Mesendoderm (in vitro differentiated cells): ENCODE measurements around the gene FBN2.
"Not testable (repeated sequence)": the region's sequence is repeated elsewhere in the genome, so short reads cannot be mapped to it uniquely, and the experiment has no call there.

Experiments
- DNase-seq: peaks from one replicate; pipeline ENCODE4 v3.0.0; 2013
- H2AK5ac ChIP-seq: 2 replicates; pipeline ENCODE4 v1.6.1; 2013; ENCODE audit warnings: low read length, inconsistent platforms
- H2BK120ac ChIP-seq: 2 replicates; pipeline ENCODE4 v1.6.1; 2013; ENCODE audit warnings: low read depth, mild to moderate bottlenecking, low read length, moderate library complexity, mixed read lengths
- H2BK15ac ChIP-seq: replicated peaks from 2 replicates; pipeline ENCODE4 v1.6.1; 2013; ENCODE audit warnings: low read depth, mild to moderate bottlenecking, moderate library complexity
- H2BK5ac ChIP-seq: 2 replicates; pipeline ENCODE4 v1.6.1; 2013; ENCODE audit warnings: low read length, inconsistent platforms
- H3K18ac ChIP-seq: 2 replicates; pipeline ENCODE4 v1.6.1; 2013; ENCODE audit warnings: mild to moderate bottlenecking, low read length, mixed read lengths
- H3K23ac ChIP-seq: one replicate; pipeline ENCODE4 v1.6.1; 2013; ENCODE audit warnings: low read length
- H3K27ac ChIP-seq: 2 replicates; pipeline ENCODE4 v1.5.1; 2013; ENCODE audit warnings: low read depth, mild to moderate bottlenecking, inconsistent platforms, low read length, moderate library complexity
- H3K27me3 ChIP-seq: 2 replicates; pipeline ENCODE4 v1.6.1; 2013; ENCODE audit warnings: low read length, control low read depth, mild to moderate bottlenecking, inconsistent platforms; ENCODE audit not compliant: insufficient read depth, poor library complexity
- H3K36me3 ChIP-seq: 2 replicates; pipeline ENCODE4 v1.6.1; 2013; ENCODE audit warnings: low read length, inconsistent platforms; ENCODE audit not compliant: control insufficient read depth, insufficient read depth
- H3K4ac ChIP-seq: one replicate; pipeline ENCODE4 v1.6.1; 2013; ENCODE audit warnings: low read depth, mild to moderate bottlenecking, low read length, moderate library complexity
- H3K4me1 ChIP-seq: 2 replicates; pipeline ENCODE4 v1.6.1; 2013; ENCODE audit warnings: low read depth, low read length, inconsistent platforms; ENCODE audit not compliant: control insufficient read depth
- H3K4me2 ChIP-seq: 2 replicates; pipeline ENCODE4 v1.6.1; 2013; ENCODE audit warnings: low read length
- H3K4me3 ChIP-seq: 2 replicates; pipeline ENCODE4 v1.5.1; 2013; ENCODE audit warnings: mild to moderate bottlenecking, low read length
- H3K56ac ChIP-seq: one replicate; pipeline ENCODE4 v1.6.1; 2013; ENCODE audit warnings: low read length
- H3K79me1 ChIP-seq: 2 replicates; pipeline ENCODE4 v1.6.1; 2013; ENCODE audit warnings: low read length, inconsistent platforms
- H3K79me2 ChIP-seq: 2 replicates; pipeline ENCODE4 v1.6.1; 2013; ENCODE audit warnings: mild to moderate bottlenecking, low read length; ENCODE audit not compliant: control insufficient read depth, insufficient read depth
- H3K9ac ChIP-seq: 2 replicates; pipeline ENCODE4 v1.6.1; 2013; ENCODE audit warnings: low read length, inconsistent platforms
- H4K5ac ChIP-seq: one replicate; pipeline ENCODE4 v1.6.1; 2013; ENCODE audit warnings: low read length
- H4K8ac ChIP-seq: one replicate; pipeline ENCODE4 v1.6.1; 2013; ENCODE audit warnings: low read depth, mild to moderate bottlenecking, control low read depth, low read length, moderate library complexity
- WGBS: extraction: QIAGEN DNeasy Blood & Tissue Kit; methylation state at CpG from one replicate; pipeline ENCODE4 v1.1.7; 2013; ENCODE audit warnings: low lambda C conversion rate, missing lambda C conversion rate; ENCODE audit not compliant: insufficient coverage; ENCODE audit errors: extremely low coverage; 5-methylcytosine and 5-hydroxymethylcytosine counted together

The FBN2 gene

GRCh38 chr5:128519827-128520226 is 18.2 kb downstream of the FBN2 start:
- H4K8ac ChIP-seq: no peak overlapping the region
- no peak overlapping the region for H2BK5ac ChIP-seq
- H3K4me1 ChIP-seq: no peaks in the 10 kb centered on the region
- no peak overlapping the region for H4K5ac ChIP-seq
- H3K9ac ChIP-seq: no peak overlapping the region
- H3K36me3 ChIP-seq: peaks cover 10% of the 10 kb centered on the region
- H3K4me3 ChIP-seq: no peak overlapping the region
- no peak overlapping the region for H3K4ac ChIP-seq
- no peak overlapping the region for H2AK5ac ChIP-seq
- peaks cover 3% of the 10 kb centered on the region for H3K79me2 ChIP-seq
- no peak overlapping the region for H3K23ac ChIP-seq
- H3K4me2 ChIP-seq: no peak overlapping the region
- no peak overlapping the region for H3K56ac ChIP-seq
- WGBS: no CpG with 5 or more reads among the region's 1 CpG
- no peak overlapping the region for H3K18ac ChIP-seq
- H3K27me3 ChIP-seq: no peaks in the 10 kb centered on the region
- peaks cover 11% of the 10 kb centered on the region for H3K79me1 ChIP-seq
- H3K27ac ChIP-seq: no peak overlapping the region
- no peak overlapping the region for H2BK15ac ChIP-seq
- DNase-seq: no peak
- H2BK120ac ChIP-seq: no peak overlapping the region

GRCh38 chr5:128516978-128517377 is 21.1 kb downstream of the FBN2 start:
- Histone ChIP-seq H3K4me3 (no peak overlapping the region), H3K27me3 (no peaks in the 10 kb centered on the region), H3K4me1 (no peaks in the 10 kb centered on the region), H3K23ac (no peak overlapping the region), H4K8ac (no peak overlapping the region), H2BK120ac (no peak overlapping the region), H3K4ac (no peak overlapping the region), H3K18ac (no peak overlapping the region), H2BK15ac (no peak overlapping the region), H3K79me1 (peaks cover 3% of the 10 kb centered on the region), H3K79me2 (peaks cover 2% of the 10 kb centered on the region), H2AK5ac (no peak overlapping the region), H3K4me2 (no peak overlapping the region), H3K36me3 (peaks cover 7% of the 10 kb centered on the region), H4K5ac (no peak overlapping the region), H2BK5ac (no peak overlapping the region), H3K9ac (no peak overlapping the region), H3K27ac (no peak overlapping the region), H3K56ac (no peak overlapping the region)
- no CpG with 5 or more reads among the region's 1 CpG for WGBS
- DNase-seq: no peak

GRCh38 chr5:128513806-128514205 is 24.2 kb downstream of the FBN2 start:
- no peaks in the 10 kb centered on the region for H3K27me3 ChIP-seq
- no peak overlapping the region for H4K5ac ChIP-seq
- H3K36me3 ChIP-seq: peaks cover 7% of the 10 kb centered on the region

DNA sequence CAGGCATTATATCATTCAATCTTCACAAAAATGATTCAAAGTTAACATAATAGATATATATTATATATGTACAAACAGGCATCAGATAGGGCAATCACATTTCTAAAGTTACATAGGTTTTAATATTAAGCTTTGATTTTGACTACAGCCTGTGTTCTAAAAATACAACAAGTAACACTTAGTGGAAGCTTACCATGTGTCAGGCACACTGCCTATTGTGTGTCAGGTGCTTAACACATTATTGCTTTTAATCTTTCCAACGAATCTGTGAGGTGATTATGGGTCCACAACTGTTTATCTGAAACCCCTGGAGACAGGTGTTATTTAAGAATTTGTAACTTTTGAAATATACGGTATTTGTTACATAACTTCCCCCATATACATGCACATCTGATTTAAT is 25.2 kb downstream of the FBN2 start:
- Histone ChIP-seq H3K4me3 (no peak overlapping the region), H3K4me2 (no peak overlapping the region), H3K27ac (no peak overlapping the region), H3K4me1 (no peaks in the 10 kb centered on the region), H2BK5ac (no peak overlapping the region), H4K5ac (no peak overlapping the region), H3K23ac (no peak overlapping the region), H2AK5ac (no peak overlapping the region), H3K79me2 (no peaks in the 10 kb centered on the region), H3K36me3 (peaks cover 4% of the 10 kb centered on the region), H4K8ac (no peak overlapping the region), H3K79me1 (peaks cover 1% of the 10 kb centered on the region), H3K27me3 (no peaks in the 10 kb centered on the region), H3K56ac (no peak overlapping the region), H3K9ac (no peak overlapping the region), H3K4ac (no peak overlapping the region), H3K18ac (no peak overlapping the region), H2BK120ac (no peak overlapping the region), H2BK15ac (no peak overlapping the region)
- WGBS: no CpG with 5 or more reads among the region's 2 CpGs
- DNase-seq: no peak

More at GRCh38 chr5:128513806-128514205, 24.2 kb downstream of the FBN2 start:
- Histone ChIP-seq H3K4me1 (no peaks in the 10 kb centered on the region), H3K27ac (no peak overlapping the region), H3K79me2 (no peaks in the 10 kb centered on the region), H3K4ac (no peak overlapping the region), H3K4me3 (no peak overlapping the region), H2BK15ac (no peak overlapping the region), H3K9ac (no peak overlapping the region), H2AK5ac (no peak overlapping the region), H2BK120ac (no peak overlapping the region), H3K4me2 (no peak overlapping the region), H2BK5ac (no peak overlapping the region), H3K79me1 (peaks cover 1% of the 10 kb centered on the region), H4K8ac (no peak overlapping the region), H3K18ac (no peak overlapping the region), H3K23ac (no peak overlapping the region), H3K56ac (no peak overlapping the region)
- DNase-seq: no peak
- WGBS: no CpG with 5 or more reads among the region's 1 CpG

- Histone ChIP-seq H4K8ac (no peak overlapping the region), H3K4me3 (no peak overlapping the region), H3K23ac (no peak overlapping the region), H3K79me2 (no peaks in the 10 kb centered on the region), H3K4me2 (no peak overlapping the region), H3K4me1 (no peaks in the 10 kb centered on the region), H3K27ac (no peak overlapping the region), H3K56ac (no peak overlapping the region), H3K27me3 (no peaks in the 10 kb centered on the region), H4K5ac (no peak overlapping the region), H3K79me1 (no peaks in the 10 kb centered on the region), H3K9ac (no peak overlapping the region), H2BK5ac (no peak overlapping the region), H3K4ac (no peak overlapping the region), H2BK120ac (no peak overlapping the region), H2BK15ac (no peak overlapping the region), H3K18ac (no peak overlapping the region), H3K36me3 (peaks cover 2% of the 10 kb centered on the region), H2AK5ac (no peak overlapping the region)
- DNase-seq: no peak
- no CpG with 5 or more reads among the region's 2 CpGs for WGBS
These were observed 31.4 kb downstream of the FBN2 start for GRCh38 chr5:128506643-128507042.

DNA sequence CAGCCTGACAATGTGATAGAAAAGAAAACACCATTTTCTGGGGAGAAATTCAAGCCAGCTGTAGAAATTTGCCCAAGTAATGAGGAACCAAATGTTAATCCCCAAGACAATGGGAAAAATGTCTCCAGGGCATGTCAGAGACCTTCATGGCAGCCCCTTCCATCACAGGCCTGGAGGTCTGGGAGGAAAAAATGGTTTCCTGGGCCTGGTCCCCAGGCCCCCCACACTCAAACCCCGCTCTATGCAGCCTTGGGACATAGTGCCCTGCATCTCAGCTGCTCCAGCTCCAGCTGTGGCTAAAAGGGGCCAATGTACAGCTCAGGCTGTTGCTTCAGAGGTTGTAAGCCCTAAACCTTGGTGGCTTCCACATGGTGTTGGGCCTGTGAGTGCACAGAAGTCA is 34.3 kb downstream of the FBN2 start:
- H3K23ac ChIP-seq, H2AK5ac ChIP-seq, H3K9ac ChIP-seq, H3K56ac ChIP-seq, H3K27me3 ChIP-seq, H3K4me3 ChIP-seq, H3K79me2 ChIP-seq, H2BK120ac ChIP-seq, H3K4me1 ChIP-seq, H3K18ac ChIP-seq, H4K5ac ChIP-seq, H3K36me3 ChIP-seq, H2BK15ac ChIP-seq, H4K8ac ChIP-seq, H3K4ac ChIP-seq, H3K27ac ChIP-seq, H3K4me2 ChIP-seq, H3K79me1 ChIP-seq, H2BK5ac ChIP-seq: not testable (repeated sequence)
- DNase-seq: peak; percentile 23
- no CpG with 5 or more reads among the region's 1 CpG for WGBS
